Gastroesophageal sphincter (tissue), 3 donors: ENCODE measurements around the gene SYNRG.

Source experiments
- CTCF ChIP-seq, 4 experiments: fragments of 200-600 bp in 2 of 4; fragments of 450-650 bp in 2 of 4; sonication (generic) in 1 of 4; IDR thresholded peaks; one replicate each; pipeline ENCODE4 v1.5.1; 2017 to 2019; ENCODE audit warnings: antibody characterized with exemption in 4 of 4, mild to moderate bottlenecking in 2 of 4, moderate library complexity in 2 of 4
- POLR2A ChIP-seq, 2 donors: fragments of 450-650 bp; IDR thresholded peaks; one replicate each; pipeline ENCODE4 v1.6.1; 2017; ENCODE audit warnings: antibody characterized with exemption in 2 of 2, mild to moderate bottlenecking in 2 of 2, moderate library complexity in 1 of 2

- no peak for TF ChIP-seq CTCF (IDR thresholded peaks at IDR 0.05)
- no peak for TF ChIP-seq POLR2A (IDR thresholded peaks at IDR 0.05)
Measured at GRCh38 chr17:37532756-37533155, 76.5 kb downstream of the SYNRG start.
